Fibroblast of gingiva (primary cell): ENCODE results near the gene STK26.
A peak's percentile ranks its signal among the peaks of the same experiment; 100 is the strongest.
"Not testable (repeated sequence)": the region's sequence is repeated elsewhere in the genome, so short reads cannot be mapped to it uniquely, and the experiment has no call there.

Source experiments
- DNase-seq: peaks from one replicate; pipeline ENCODE4 v3.0.0-alpha.2; 2011; ENCODE audit warnings: low read depth

The STK26 gene

GRCh38 chrX:132094164-132094563 lies 71.1 kb downstream of the STK26 start:
- peak; percentile 27 for DNase-seq

GRCh38 chrX:132098704-132099103 lies 75.6 kb downstream of the STK26 start:
- DNase-seq = not testable (repeated sequence)

GRCh38 chrX:132101206-132101605 lies 78.1 kb downstream of the STK26 start:
- no peak for DNase-seq

- no peak for DNase-seq
Observed at GRCh38 chrX:132101799-132102198, 78.7 kb downstream of the STK26 start.

- DNase-seq = no peak
Observed at GRCh38 chrX:132107291-132107690, 84.2 kb downstream of the STK26 start.

- DNase-seq = no peak
Observed at GRCh38 chrX:132114607-132115006, 91.5 kb downstream of the STK26 start.

GRCh38 chrX:132115792-132116191 lies 92.7 kb downstream of the STK26 start:
- DNase-seq = no peak

- no peak for DNase-seq
Observed at GRCh38 chrX:132118358-132118757, 95.3 kb downstream of the STK26 start.

GRCh38 chrX:132119283-132119682 lies 96.2 kb downstream of the STK26 start:
- DNase-seq = no peak

GRCh38 chrX:132119821-132120515 lies 96.9 kb downstream of the STK26 start:
- DNase-seq = no peak

- DNase-seq = no peak
Observed at GRCh38 chrX:132120913-132121312, 97.8 kb downstream of the STK26 start.
